TTC549 (cell line): ENCODE results near the gene TNS3.

ENCODE experiments used
- FAIRE-seq: peaks from 2 replicates; lab custom pipeline; 2012; peaks lifted over from hg19 to GRCh38; lab: Jason Lieb, UNC

The TNS3 gene

DNA sequence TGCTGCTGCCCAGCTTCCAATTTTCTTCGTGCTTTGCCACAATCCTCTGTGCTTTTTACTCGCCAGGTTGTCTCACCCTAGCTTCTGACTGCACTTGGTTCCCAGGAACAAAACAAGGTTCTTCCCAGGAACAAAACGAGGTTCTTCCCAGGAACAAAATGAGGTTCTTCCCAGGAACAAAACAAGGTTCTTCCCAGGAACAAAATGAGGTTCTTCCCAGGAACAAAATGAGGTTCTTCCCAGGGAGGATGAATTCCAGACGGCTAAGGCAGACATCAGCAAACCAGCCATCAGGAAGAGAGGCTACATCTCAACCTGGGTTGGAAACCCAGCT, 41.9 kb downstream of the TNS3 start:
- FAIRE-seq = no peak

DNA sequence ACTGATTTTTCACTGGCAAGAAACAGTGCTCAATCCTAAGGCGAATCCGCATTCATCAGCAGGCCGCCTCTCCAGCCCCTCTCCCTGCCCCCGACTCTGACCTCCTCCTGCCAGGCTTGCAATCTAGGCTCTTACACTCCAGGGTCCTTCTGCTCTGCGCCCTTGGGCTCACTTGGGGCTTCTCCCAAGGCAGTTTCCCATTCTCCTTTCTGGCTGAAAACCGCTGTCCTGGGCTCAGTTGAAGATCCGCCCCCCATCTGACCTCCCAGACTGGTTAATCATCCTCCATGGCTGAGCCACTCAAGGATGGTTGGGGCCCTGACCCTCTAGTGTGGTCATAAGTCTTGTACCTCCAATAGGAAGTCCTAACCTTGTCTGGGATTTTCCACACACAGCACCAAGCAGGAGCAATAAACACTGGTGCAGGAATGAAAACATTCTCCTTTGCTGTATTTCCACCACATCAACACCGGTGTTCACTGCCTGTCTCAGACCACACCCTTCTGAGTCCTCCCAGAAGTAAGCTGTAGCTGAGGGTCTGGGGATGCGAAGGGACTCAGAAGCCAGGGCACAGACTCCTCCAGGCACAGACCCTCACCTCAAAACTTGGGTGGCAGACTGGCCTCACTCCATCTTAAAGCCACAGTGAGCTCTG, 42.4 kb downstream of the TNS3 start:
- FAIRE-seq = no peak

DNA sequence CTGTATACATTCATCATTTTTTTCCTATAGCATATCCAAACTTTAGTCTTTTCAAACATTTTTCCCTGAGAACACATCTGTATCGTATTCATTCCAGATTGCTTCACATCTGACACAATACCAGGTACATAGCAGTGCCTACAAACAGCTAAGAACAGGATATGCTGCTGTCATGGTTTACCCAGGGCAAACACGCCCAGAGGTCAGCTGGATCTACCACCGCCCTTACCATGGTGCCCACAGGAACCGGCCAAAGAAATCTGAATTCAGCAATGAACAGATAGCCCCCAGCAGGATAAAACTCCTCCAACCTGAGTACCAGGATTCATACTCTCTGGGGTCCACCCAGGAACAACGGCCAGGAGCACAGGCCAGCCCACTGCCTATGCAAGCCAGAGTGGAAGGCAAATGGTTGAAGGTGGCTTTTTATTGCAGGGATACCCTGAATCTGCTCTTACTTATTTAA, 43.0 kb downstream of the TNS3 start:
- FAIRE-seq = no peak

DNA sequence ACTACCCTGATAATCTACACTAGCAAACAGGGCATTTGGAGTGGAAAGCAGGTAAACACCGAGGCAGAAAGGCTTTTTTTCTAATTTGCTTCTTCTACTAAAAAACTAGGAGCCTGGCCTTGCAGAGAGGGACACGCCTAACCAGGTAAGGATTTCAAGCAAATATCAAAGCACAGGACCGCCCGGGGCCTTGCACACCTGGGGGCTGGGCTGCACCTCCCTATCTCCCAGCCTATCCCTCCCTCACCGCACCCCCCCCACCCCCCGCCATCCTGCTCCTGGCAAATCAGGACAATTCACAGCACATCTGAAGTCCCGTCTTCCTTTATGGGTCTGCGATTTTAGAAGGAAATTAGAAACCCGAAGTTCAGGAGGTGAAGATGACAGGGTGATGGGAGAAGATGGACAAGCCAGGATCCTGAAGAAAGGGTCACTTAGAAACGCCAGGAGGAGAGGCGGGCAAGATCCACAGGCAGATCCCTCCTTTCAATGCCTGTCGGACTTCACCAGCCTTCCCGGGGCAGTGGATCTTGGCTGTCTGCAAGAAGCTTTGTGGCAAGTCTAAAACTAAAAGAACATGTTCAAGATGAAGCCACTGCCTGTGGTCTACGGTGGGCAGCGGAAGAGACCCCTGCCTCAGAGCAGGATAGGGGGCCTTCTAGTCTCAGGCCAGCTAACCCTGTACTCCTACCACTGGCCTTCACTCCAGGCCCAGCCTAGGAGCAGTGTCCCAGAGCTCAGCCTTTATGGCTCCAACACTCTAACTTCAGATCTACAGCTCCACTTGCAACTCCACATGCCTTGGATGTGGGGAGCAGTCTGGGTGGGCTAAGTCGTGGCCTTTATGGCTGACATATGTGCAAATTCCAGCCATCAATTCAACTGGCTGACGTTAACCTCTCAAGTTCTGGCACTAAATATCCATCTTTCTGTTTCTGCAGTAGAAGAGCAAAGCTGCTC, 43.9 kb downstream of the TNS3 start:
- FAIRE-seq = no peak

DNA sequence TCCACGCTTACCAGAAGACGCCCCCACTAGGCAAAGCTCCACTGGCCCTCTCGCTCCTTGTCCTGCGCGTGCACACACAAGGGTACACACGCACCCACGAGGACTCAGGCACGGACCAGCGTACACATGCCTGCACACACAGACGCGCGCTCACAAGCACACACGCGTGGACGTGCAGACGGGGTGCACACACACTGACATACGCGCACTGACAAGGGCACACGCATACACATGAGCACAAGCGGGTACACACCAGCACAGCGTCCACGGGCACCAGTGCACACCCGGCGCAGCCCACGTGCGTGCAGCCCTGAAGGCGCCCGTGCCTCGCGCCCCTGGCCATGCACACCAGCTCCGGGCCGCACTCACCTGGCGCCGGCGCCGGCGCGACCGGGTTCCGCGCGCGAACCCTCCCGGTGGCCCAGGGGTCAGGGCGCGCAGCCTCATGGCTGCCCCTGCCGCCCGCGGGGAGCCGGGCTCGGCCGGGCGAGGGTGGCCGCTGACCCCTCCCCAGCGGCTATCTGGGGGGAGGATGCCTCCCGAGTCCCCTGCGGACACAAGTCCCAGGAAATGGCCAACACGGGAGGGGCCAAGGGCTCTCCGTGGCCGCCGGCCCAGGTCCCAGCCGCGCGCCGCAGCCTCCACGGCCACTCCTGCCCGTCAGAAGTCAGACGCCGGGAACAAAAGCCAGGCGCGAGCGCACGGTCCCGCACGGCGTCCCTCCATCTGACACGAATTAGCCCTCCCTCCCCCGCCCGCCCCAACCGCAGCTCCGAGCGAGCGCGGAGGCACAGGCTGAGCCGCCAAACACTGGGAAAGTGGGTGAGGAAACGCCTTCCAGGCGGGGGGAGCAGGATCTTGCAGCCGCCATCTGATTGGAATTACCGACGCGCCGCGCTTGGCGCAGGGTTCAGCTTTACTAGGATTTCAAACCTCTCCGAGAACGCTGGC, 45.0 kb downstream of the TNS3 start:
- no peak for FAIRE-seq

DNA sequence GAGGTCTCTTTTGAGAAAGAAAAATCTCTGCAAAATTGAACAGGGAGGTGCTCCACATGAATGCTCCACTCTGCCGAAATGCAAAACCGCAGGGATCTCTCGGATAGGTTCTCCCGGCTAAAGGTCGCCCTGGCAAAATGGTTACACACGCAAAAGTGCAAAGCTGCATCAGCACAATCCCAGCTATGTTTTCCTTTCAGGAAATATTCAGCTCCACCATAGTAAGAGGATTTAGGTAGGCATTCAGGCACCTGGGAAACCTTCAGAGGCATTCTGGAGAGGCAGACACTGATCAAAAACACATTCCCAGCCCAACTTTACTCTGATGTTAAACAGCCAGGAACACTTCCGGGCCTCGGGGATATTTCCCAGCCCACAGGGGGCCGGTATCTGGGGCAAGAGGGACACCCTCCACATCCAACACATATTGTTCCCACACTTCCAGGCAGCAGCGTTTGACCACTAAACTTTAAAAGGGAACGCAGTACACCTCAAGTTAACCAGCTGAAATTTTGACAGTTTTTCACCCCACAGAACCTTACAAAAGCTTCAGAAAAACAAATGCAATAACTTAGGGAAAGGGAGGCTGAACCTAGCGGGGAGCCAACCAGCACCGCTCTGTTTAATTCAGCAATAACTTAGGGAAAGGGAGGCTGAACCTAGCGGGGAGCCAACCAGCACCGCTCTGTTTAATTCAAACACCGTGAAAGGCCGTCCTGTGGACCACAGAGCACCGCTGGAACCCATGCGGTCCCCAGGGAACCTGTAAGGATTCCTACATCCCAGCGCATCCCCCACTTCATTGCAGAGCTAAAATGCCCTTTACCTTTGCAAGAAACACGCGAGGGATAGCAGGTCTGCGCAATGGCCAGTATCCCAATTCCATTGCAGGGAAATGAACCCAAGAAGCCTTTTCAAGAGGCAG, 45.9 kb downstream of the TNS3 start:
- no peak for FAIRE-seq

DNA sequence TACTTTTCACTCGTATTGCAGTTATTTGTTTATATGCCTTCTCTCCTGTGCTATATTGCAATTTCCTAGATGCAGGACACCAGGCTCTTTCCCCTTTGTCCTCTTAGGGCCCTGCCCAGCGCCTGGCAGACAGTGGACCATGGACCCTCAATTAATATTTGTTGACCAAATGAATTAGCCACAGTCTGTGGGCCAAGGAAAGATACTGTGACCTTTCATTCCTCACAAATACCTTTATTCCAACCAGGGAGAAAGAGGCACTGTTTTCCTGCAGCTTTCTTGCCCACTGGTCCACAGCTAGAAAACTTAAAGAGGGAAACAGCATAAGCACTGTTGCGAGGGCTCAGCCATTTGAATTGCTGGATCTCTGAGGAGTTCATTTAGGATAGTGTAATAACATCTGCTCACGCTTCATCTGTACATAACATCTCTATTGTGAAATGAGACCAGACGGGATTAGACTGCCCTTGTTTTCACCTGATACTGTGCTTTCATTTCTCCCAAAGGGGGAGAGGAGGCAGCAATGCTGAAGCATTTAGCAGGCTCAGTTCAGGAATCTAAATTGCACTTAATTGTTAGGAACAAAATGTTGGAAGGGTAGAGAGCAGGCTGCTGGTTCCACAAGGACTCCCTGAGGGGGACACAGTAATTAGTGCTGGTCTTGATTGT, 46.7 kb downstream of the TNS3 start:
- no peak for FAIRE-seq

DNA sequence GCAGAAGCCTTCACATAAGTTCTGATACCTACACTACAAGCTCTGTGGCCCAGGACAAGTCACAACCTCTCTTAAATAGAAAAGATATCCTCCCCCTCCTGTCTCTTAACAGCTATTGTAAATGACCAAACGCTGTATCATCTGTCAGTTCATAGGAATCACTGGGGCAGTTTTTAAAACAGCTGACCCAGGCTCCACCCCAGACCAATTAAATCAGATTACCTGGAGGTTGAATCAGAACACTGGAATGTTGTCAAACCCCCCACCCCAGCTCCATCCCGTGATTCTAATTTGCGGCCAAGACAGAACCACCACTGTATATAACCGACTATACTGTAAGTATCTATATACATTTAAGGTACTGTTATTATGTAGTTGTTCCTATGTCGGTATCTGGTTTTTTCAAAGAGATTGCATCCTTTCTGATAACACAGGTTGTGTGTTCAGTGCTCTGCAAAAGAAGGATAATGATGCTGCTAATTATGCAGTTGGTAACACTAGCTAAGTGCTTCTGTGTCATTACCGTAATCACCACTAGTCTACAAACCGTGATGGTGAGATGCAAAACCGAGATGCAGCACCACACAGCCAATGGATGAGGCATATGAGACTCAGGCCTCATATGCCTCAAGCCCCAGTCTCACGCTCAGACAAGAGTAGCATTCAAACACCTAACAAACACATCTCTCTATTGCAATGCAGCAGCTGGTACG, 47.4 kb downstream of the TNS3 start:
- no peak for FAIRE-seq

DNA sequence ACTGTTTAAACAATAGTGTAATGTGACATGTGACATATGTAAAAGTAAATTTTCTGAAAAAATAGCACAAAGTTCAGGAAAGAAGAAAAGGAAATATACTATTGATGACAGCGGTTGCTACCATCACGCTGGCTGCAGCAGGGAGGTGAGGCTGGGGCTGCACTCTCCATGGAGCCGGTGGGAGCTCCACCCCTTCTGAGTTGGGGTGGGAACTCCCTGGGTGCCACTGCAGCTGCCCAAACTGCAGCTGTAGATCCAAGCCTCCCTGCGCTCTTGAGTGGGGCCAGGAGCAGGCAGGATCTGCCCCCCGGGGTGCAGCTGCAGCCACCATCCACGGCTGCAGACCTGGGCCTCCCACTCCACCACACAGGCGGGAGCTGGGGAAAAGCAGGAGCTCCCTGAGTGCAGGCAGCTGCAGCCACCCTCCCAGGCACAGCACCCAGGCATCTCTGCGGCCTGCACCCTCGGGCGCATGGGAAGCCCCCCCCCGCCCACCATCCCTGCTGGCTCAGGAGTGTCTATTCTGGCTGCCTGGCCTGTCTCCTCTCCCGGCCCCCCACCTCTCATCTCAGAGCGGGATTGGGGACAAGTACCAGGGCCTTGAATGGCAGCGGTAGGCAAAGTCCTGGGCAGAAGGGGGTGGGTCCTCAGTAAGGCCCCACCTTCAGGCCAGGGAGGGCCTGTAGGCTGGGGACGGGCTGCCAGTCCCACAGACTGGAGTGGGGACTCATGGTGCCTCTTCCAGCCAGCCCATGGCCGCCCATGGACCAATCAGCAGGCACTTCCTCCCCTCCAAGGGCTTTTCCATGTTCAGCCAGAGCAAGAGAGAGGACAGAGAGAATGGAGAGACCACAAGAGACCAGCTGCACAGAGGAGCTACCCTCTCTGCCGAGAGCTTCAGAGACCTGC, 50.1 kb downstream of the TNS3 start:
- no peak for FAIRE-seq

DNA sequence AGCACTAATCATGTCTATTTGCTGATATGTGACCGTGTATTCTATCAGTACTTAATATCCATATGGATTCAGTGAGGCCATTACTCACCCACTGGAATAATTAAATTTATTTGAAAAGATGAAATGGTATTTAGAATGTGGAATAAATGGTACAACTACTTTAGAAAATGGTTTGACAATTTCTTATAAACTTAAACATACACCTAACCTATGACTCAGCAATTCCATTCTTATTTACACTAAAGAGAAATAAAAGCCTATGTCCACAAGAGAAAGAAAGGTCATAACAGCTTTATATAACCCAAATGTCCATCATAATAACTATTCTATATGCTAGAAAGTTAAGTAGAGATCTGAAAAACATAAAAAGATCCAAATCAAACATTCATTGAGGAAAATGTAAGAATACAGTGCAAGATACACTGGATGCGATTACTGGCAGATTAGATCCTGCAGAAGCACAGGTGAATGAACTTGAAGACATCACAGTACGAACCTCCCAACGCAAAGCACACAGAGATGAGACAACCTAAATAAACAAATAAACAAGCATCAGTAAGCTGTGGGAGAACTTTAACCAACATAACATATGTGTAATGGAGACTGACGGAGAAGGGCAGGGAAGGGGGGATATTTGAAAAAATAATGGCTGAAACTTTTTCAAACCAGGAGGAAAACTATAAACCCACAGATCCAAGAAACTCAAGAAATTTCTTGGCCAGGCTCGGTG, 51.9 kb downstream of the TNS3 start:
- FAIRE-seq = no peak

DNA sequence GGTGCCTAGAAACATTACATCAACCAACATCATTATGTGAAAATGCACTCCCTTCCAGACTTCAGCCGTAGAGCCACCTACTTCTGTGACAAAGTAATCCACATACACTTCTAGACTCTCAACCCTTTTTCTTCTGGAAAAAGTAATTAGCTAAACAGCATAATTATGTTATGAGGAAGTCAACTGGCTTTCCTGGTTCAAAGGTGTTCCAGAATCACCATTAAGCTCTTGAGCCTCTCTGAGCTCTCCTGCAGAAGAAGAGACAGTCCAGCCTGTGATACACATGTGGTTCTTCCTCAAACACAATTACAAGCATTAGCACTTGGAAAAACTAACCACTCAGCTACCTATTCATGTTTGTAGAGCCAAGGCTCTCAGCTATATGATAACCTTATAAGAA, 52.5 kb downstream of the TNS3 start:
- no peak for FAIRE-seq

DNA sequence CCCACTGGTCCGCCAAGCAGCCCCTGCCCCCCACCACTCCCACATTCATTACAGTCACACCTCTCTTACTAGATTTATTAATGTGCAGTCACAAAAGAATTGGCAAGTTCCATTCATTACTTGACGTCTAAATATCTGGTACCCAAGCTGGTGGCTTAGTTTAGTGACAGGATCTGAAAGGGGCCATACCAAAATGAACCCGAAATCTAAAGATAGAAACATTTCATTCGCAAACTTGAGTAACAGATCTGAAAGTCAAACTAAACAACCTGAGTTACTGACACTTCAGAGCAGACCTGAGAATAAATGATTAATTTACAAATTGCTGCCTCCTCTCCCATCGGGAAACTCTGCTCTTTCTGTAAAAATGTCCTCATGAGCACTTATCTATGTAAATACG, 53.4 kb downstream of the TNS3 start:
- no peak for FAIRE-seq

DNA sequence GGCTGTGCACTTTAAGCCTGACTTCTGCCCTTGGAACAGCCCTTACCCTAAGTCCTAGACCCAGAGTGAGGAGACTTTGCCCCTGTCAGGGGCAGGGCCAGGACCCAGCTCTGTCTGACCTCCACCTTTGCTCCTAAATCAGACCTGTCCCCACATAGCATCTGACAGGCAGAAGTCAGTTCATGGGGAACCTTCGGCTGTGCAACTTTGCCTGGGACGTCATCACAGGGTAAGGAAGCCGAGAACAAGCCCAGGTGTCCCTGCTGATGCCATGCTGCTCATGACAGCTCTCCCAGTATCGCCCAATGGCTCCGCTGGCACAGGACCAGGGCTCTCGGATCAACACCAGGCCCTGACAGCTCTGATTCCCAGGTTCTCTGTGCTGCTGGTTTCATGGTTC, 55.4 kb downstream of the TNS3 start:
- no peak for FAIRE-seq

DNA sequence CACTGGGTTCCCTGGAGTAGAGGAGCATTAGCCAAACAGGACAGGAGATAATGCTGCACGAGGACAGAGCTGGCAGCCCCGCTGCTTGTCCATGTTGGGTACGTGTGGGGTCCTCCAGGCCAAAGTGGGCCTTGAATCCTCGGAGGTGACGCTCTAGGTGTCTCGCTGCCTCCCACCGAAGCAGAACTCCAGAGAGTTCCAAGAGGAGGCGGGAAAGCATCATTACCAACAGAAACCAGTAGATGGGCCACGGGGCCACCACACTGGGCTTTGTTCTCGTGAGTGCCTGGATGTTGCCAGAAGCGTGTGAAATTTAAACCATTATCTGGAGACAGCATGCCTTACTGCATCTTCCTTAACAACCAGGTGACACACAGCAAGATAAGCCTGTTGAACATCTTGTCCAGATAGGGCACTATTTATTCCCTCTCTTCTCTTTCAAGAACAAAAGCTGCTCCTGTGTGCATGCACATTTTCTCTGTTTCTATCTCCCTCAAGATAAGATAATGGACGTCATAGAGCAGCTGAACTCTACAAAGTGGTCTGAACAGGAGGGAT, 56.8 kb downstream of the TNS3 start:
- no peak for FAIRE-seq

DNA sequence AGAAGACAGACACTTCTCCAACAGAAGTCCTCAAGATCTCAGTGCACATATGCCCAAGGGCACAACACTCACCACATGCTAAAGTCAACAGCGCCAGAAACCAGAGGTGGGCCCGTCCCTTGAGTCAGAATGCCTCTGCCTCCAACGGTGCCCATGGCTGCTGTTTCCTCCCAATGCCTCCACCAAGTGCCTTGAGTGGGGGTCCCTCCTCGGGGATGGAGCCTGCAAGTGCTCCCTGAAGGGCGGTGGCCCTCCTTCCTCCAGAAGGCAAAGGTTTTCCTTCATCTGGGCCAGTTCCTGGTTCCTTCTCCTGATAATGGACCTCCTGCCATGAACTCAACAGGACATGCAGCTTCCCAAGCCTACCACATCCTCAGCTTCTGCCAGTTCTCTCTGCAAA, 58.5 kb downstream of the TNS3 start:
- no peak for FAIRE-seq

DNA sequence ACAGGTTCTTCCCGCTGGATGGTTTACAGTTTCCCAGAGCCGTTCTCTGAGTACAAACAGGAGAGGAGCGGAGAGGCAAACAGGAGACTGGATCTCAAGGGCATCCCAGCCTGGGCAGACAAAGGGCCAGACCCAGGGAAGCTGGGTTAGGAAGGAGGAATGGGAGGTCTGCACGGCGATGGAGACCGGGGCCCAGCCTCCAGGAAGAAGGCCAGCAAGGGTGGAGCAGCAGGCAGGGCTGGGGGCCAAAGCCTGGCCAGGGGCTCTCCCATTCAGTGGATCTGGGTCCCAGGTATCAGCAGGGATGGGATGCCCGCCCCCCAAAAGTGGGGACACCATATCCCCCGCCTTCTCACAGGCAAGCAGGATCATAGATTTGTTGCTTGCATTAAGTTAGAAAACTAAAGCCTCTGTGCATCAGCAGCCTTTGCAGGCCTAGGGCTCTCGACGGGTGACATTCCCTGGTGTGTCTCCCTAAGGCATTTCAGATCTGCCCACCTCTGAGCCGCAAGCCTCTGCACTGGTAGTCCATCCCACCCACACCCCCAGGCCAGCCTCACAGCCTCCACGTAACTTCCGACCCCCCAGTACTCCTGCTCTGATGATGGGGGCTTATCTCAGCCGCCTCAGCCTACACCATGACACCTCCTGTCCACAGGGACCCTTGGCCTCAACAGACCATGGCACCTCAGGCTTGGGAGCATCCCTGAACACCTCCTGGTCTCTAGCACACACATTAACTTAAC, 59.9 kb downstream of the TNS3 start:
- FAIRE-seq = no peak

DNA sequence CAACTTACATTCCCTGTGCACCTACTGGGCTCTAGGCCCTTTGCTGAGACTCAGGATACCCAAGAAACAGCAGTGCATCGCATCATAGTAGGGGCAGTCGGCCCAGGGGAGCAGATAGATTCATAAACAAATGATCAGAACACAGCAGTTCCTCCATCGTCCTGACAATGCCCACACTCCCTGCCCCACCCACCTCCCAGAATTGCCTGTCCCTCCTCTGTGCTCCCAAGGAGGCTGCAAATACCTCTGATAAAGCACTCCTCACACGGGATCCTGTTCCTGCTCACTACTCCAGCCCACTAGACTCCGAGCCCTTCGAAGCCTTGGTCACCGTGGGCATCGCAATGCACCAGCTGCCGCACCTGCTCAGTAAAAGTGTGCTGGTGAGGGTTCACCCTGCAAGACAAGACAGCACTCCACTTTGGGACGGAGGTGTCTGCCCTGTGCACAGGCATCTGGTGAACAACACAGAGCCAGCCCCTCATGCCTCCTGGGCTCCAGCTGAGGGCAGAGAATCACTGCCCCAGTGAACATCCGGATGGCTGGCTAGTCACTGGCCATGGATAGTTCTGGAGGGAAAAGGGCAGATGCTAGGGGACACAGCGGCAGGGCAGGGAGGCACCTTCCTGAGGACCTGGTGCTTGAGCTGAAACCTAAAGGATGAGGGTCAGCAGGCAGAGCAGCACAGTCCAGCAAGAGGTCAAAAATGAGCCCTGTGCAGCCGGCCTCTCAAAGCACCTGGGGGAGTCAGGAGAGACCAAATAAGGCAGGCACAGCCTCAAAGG, 60.7 kb downstream of the TNS3 start:
- no peak for FAIRE-seq
